Measurements from ENCODE around the gene KPNB1.

DNA sequence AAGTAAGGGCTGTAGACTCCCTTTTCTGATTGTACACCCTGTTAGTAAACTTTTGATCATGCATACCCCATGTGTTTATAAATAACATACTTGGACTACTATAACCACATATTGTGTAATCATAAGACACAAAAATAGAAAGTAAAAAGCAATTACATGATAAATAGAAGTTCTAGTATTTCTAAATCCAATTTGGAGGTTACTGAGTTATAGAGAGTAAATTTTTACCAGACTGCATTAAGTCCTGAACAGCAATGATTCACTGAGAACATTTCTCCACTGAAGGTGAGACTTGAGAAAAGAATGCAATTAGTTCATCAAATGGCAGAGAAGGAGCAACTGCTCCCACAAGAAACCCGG lies 36.5 kb downstream of the KPNB1 start:
- no peak for TF ChIP-seq EZH2 (IDR thresholded peaks at IDR 0.05; ENCODE audit: low read length, unreplicated experiment)
- TF ChIP-seq, protein P1, sequence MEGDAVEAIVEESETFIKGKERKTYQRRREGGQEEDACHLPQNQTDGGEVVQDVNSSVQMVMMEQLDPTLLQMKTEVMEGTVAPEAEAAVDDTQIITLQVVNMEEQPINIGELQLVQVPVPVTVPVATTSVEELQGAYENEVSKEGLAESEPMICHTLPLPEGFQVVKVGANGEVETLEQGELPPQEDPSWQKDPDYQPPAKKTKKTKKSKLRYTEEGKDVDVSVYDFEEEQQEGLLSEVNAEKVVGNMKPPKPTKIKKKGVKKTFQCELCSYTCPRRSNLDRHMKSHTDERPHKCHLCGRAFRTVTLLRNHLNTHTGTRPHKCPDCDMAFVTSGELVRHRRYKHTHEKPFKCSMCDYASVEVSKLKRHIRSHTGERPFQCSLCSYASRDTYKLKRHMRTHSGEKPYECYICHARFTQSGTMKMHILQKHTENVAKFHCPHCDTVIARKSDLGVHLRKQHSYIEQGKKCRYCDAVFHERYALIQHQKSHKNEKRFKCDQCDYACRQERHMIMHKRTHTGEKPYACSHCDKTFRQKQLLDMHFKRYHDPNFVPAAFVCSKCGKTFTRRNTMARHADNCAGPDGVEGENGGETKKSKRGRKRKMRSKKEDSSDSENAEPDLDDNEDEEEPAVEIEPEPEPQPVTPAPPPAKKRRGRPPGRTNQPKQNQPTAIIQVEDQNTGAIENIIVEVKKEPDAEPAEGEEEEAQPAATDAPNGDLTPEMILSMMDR (conservative IDR thresholded peaks at IDR 0.05; ENCODE audit: low read depth, low read length): no peak

Data from PC-3 (cell line).